Measurements from ENCODE around the gene RDH5. TPM values are rescaled to one million over a fixed set of nuclear protein-coding genes. Genes with fewer than 3 reads are reported as not detected.

RDH5 gene
- total RNA-seq, 1 experiment from 2014 or later: 5.7 TPM

DNA sequence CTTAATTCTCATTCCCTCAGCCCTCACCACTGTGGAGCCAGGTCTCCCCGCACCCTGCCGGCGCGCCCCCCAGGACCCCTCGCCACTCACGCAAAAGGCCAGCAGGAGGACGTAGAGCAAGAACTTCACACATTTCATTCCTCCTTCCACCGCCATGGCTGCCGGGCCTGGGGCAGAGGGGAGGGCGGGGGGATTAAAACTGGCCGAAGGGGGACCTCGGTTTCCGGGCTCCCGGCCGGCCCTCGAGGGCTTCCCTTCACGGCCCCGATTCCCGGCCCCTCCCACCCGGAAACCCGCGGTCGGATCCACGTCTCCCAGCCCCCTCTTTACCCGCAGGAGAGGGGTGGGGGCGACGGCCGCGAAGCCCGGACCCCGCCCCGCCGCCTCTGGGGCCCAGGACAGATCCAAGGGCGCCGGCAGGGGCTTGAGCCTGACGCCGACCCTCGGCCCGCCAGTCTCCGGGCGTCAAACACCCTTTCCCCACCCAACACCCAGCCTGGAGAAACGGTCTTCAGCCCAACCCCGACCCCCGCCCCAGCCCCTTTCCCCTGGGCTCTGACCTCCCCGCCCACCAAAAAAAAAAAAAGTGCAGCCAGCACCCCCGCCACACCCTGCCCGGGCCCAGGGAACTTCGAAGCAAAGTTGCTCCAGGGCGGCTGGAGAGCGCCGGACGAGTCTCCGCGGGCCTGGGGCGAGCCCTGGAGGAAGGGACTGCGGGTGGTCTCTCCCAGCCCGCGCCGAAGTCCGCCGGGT, 8.2 kb downstream of the RDH5 start:
- DNase-seq (ENCODE audit: low spot score): peak; percentile 45

DNA sequence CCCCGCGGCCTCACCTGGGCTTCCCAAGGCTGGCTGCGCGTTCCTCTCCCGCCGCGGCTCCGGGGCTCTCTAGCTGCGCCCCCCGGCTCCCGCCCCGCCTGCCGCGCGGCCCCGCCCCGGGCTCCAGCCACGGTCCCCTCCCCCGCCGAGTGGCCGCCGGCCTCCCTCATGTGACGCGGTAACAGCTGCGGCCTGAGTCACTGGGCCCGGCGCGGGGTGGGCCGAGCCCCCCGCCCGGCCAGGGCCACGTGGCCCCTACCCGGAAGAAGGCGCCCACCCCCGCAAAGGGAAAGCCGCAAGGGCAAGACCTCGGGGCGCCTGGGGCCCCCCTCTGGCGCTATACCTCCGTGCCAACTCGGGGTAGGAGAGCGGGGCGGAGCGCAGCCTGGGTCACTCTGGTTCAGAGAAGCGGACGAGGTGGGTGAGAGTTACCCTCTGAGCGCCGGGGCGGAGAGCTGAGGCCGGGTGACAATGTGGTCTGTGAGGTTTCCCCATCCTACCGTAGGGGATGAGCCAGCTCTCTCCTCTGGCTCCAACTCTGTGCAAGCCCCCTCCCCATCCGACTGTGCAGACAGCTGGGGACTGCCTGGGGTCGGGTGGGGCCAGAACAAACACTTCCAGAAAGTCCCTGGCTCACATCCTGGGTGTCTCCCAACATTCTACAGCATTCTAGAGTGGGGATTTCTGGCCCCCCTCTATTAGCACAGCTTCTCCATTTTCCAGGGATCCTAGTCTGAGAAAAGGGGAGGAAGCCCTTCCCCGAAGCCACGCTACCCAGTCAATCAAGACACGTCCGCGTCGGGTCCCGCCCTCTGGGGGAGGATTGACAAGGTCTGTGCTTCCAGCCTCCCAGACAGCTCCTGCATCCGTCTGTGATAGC, 9.0 kb downstream of the RDH5 start, which contains the start of gene CD63:
Gene CD63 (minus strand): TSS at position 71 of the 880 bp plus-strand sequence. CDS start 668 bp downstream, outside the sequence.
- DNase-seq (ENCODE audit: low spot score): peak; percentile 87

DNA sequence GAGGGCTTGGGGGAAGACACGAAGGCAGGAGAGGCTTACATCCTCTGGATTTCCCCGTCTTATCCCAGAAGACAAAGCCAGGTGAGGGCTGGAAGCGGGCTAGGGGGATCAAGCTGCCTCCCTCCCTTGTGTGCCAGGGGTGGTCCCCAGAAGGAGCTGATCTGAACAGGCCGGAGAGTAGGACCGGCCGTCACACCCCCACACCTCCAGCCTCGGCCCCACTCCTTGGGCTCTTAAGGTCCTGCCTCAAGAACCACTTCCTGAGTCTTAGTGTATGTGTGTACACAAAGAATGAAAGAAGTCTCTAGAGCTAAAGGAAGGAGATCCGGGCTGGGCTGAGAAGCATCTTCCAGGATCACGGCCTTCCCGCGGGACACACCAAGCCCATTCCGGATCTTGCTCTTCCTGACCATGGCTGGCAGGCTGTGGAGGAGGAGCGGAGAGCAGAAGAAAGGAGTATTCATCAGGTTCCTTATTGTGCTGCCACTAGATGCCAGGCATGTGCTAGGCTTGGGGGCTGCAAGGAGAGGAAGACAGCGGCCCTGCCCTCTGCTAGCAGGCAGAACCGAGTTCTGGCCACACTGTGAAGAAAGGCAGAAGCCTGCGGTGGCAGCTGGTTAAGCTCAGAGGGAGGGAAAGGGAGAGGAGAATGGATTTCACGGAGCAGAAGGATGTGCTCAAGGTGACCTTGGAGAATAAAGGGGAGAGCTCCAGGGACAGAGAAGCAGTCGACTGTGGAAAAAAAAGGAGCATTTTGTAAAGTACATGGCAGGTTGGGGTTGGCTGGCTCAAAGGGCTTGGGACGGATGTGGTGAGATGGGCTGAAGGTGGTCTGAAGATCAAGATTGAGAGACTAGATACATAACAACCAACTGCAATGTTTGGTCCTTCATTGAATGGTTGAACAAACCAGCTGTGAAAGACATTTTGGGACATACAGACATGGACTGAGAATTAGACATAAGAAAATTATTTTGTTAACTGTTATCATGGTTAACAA, 9.9 kb downstream of the RDH5 start:
- DNase-seq (ENCODE audit: low spot score): peak; percentile 60

DNA sequence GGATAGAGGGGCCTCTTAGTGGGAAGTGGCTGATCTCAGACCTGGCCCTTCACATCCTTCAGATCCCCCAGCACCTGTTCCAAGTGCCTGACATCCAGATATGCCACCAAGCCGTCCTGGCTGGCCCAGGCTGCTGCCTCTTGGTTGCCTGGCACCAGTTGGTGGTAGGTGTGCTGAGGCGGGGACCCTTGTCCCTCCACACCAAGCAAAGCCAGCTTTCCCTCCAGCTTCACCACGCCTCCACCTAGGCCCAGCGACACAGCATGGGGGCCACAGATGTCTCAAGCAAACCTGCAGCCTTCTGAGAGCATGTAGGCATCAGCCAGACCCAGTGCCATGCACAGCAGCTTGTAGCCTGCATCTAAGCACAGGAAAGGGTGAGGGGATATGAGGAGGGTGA, 12.1 kb downstream of the RDH5 start:
- no peak for DNase-seq (ENCODE audit: low spot score)

DNA sequence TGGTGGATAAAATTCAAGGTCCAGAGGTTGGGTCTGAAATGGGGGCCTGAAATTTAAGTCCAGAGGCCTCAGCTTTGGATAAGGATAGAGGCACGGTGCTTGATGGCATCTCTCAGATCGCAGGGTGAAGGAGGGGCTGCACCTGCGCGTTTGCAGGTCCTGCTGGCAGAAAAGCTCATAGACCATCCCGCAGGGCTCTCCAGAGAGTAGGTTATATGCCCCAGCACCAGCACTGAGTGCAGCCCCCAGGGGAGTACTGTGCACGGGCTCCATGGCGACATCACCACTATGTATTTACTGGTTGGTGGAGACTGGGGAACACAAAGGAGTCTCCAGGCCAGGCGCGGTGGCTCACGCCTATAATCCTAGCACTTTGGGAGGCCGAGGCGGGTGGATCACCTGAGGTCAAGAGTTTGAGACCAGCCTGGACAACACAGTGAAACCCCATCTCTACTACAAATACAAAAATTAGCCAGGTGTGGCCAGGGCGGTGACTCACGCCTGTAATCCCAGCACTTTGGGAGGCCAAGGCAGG, 12.9 kb downstream of the RDH5 start:
- no peak for DNase-seq (ENCODE audit: low spot score)

DNA sequence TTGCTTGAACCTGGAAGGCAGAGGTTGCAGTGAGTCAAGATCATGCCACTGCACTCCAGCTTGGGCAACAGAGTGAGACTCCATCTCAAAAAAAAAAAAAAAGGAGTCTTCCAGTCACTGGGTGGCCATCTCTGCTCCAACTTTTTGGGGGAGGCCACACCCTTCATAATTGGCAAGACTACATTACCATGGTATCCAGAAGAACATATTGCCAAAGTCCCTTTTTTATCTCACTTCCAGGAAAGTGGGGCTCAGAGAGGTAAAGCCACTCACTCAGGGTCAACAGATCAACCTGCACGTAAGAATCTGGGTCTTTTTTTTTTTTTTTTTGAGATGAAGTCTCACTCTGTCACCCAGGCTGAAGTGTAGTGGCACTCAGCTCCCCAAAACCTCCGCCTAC, 13.7 kb downstream of the RDH5 start:
- no peak for DNase-seq (ENCODE audit: low spot score)

DNA sequence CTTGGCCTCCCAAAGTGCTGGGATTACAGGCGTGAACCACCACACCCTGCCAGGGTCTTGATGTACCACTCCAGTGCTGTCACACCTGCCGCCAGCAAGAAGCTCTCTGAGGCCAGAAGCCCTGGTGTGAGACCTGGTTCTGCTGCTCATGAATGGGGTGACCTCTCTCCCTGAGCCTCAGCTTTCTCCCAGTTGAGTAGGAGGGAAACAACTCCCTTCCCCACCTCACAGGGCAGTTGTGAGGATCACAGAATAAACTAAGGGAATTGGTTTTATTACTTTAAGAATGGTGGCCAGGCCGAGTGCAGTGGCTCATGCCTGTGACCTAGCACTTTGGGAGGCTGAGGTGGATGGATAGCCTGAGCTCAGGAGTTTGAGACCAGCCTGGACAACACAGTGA, 14.4 kb downstream of the RDH5 start:
- no peak for DNase-seq (ENCODE audit: low spot score)

DNA sequence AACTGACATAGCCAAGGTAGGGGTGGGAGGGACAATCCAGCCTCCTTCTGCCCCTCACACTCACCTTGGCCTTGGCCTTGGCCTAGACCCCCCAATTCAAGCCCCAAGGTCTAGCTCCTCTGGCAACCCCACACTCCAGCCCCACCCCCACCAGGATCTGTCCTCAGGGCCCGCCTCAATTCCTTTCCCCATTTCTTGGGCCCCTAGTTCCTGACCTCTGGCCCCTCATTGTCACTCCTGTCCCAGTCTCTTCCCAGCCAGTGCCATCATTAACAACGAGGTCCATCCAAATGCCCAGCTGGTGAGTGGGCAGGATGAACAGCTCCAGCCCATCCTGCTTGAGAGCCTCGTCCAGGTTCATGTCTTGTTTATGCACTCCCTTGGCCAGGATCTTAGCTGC, 15.9 kb downstream of the RDH5 start:
- DNase-seq (ENCODE audit: low spot score): no peak

DNA sequence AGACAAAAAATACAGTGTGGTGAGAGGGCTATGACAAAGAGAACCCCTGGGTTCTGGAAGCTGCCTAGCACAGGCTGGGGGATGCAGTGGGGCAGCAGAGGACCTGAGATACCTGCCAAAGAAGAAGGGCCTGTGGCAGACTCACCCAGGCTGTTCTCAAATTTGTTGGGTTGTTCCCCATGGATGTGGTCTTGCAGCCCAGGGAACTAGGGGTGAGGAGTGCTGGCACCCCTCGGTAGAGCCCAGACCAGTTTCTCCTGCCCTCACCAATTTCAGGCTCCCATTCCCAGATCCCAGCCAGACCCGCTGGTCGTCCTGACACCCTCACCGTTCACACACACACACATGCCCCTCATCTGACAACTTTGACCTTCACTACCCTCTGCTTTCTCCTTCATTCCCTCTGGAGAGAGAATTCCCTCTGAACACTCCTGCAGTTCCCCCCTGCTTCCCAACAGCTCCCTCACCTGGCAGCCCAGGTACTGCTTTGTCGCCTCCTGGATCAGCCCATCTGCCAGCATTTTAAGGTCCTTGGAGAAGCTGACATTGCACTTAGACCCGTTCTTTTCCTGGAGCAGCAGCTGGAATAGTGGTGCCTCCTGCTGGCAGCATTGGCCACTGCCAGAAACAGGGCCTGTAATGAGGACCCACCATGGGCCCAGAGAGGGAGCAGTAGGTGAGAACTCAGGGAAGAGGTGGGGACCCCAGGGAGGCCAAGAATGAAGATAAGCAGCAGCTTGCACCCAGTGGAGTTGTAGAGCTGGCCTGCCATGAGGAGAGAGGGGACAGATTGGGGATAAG, 16.8 kb downstream of the RDH5 start:
- peak; percentile 93 for DNase-seq (ENCODE audit: low spot score)

DNA sequence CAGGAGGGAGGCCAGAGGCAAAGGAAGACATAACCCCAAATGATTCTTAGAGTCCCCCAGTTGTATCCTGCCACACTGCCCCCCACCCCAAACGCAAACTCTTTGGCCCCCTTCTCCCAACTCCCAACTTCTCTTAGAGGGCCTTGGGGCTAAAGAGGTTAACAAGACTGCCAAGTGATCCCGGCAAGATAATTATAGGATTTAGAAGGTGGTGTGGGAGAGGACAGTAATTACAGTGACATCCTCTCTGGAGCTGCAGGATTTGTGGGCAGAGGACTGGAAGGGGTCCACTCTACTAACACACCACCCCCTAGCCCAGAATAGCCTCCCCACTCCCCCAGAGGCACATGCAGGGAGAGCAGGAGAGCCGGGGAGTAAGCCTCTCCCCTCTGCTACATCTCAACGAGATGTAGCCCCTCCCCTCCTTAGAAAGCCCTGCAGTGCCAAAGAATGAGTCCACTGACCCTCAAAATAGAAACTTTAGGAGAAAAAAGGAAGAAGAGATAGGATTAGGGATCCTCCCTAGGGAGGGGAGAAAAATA, 17.5 kb downstream of the RDH5 start:
- no peak for DNase-seq (ENCODE audit: low spot score)

DNA sequence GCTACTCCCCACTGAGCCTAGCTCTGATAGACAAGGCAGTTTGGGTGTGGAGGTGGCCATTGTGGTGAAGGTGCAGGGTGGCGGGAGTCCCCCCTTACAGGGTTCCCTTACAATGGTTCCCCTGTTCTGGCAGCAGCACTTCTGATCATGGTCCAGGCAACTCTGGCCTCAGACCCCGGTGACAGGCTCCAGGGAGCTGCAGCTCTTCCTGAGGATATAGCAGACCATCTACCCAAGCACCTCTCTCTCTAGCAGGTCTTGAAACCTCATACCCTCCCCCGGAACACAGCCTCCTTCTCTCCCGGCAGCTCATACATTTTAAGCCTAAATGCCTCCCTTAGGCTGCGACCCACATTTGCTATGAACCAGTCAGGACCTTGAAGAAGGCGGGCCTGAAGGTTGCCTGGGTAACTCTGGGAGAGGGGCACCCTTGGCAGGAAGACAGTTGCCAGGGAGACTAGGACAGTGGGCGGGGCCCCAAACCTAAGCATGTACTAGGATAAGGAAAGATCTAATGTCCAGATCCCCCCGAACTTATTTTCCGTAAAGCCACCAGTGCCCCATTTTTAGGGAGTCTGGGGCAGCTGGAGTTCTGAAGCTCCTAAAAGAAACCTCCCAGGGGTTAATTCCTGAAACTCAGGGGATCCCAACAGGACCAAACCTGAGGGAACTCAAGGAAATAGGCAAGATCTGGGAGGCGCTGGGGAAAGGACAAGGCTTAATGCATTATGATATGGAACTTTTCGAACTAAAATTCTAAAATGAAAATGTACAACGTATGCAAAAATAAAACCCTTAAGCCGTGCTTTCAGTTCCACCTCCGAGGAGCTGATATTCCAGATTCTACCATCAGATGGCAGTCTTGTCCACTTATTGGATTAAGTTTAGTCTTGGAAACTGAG, 18.2 kb downstream of the RDH5 start:
- peak; percentile 96 for DNase-seq (ENCODE audit: low spot score)

DNA sequence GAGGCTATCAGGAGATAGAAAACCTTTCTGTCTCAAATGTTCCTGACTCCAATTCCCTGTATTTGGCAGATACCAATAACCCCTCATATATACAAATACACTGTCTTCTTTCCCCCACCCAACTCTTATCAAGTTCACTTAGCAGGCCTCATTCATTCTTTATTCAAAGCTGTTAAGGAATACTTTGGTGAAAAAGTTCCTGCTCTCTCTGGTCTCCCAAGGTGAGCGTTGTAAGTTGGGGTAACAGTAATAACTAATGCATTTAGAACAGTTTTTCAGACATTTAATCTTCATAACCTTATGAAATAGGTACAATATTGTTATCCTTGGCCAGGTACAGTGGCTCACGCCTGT, 18.8 kb downstream of the RDH5 start:
- DNase-seq (ENCODE audit: low spot score): no peak

DNA sequence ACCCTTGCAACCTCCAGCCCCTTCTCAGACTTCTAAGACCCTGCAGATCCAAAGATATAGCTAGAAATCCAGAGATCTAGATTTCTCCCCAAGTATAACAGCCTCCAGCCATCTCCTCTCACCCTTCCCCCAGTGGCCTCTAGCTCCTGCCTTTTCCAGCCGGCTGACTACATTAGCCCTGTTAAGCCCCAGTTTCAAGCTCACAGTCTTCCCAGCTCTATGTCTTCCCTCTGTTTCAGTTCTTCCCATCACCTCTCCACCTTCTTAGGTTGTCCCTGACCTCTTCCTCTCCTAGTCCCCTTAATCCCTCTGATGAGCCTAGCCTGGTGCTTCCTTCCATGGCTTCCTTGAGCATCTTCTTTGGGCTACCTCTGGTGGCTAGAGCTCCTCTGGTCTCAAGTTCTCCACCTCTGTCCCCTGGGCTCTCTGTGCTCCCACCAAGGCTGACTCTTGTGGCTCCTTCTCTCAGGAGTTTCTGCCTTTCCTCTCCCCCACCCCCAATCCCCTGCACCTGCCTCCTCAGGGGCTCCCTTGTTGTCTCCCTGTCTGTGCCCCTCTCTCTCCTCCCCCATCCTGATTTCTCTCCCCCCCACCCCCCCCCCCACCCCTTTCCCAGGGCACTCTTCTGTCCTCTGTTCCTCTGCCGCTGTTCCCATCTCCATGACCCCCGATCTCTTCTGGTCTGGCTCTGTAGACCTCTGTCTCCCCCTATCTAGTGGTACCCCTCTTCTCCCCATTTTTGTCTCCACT, 21.9 kb downstream of the RDH5 start:
- DNase-seq (ENCODE audit: low spot score): no peak

DNA sequence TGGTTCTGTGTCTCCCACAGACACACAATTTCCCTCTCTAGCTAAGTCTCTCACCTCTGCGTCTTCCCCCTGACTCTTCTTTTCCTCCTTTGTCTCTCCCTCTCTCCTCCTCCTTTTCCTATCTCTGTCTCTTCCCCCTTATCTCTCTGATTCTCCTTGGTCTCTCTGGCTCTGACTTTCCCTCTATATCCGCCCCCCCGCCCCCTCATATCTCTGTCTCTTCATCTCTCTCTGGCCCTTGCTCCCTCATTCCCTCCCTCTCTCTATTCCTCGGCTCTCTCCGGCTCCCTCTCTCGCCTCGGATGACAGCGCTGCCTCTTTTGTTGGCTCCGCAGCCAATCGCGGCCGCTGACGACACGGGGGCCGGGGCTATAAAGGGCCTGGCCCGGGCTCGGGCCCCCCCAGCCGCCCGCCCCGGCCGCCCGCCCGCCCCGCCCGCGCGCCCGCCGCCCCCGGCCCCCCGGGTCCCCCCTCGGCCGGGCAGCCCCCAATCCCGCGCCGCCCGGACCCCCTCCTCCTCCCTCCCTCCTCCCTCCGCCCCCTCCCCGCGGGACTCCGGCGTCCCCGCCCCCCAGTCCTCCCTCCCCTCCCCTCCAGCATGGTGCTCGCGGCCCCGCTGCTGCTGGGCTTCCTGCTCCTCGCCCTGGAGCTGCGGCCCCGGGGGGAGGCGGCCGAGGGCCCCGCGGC, 22.7 kb downstream of the RDH5 start, which contains the start of gene GDF11:
Gene GDF11 (plus strand): TSS at position 404 of the 687 bp plus-strand sequence. CDS start 195 bp downstream, at position 599.
- peak; percentile 48 for DNase-seq (ENCODE audit: low spot score)

DNA sequence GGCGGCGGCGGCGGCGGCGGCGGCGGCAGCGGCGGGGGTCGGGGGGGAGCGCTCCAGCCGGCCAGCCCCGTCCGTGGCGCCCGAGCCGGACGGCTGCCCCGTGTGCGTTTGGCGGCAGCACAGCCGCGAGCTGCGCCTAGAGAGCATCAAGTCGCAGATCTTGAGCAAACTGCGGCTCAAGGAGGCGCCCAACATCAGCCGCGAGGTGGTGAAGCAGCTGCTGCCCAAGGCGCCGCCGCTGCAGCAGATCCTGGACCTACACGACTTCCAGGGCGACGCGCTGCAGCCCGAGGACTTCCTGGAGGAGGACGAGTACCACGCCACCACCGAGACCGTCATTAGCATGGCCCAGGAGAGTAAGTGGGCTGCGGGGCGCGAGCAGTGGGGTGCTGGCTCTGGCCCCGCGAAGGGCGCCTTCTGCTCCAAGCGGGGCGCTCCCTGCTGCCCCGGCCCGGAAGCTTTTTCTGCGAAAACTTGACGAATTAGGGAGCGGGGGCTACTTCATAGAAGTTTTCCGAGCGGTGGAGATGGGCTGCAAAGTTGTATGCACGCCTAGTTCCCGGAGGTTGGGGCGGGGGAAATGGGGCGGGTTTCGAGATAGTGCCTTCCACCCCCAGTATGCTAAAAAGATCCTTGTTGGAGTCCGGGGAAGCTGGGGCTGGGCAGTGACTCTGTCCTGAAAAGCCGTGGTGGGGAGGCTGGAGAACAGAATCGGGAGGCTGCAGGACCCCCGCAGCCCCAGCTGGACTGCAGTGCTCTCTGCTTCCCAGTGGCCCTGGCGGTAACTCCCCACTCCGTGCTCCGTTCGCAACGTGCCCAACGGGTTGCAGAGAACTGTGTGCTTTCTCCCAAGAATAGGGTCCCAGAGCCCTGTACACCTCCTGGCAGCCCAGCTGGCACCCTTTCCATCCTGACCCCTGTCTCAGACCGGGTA, 23.5 kb downstream of the RDH5 start:
- DNase-seq (ENCODE audit: low spot score): peak; percentile 66

DNA sequence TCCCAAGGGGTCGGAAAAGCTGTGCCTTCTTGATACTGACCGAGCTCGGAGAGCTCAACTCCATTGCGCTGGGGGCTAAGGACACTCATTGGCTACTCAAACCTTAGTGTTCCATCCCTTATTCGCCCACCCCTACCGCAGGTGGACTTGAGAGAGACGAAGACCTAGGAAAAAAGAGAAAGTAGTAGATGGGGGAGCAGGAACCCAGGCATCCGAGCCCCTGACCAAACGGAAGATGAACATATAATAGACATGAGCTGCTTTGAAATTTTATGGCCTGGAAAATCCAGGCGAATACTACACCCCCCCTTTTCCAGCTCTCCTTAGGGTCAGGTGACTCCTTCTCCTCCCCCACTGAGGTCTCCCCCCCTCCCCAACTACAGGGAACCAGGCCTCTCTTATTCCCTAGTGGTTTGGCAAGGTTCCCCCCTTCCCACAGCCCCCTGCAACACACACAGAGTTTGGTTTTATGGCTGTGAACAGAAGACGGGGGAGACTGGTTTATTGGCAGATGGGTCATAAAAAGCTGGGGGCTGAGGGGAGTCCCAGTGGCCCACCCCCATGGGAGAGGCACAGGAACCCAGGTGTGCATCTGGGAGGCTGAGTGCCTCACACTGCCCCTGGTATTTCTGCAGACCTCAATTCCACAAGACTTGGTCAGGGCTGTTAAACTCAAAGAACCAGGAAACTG, 24.3 kb downstream of the RDH5 start:
- DNase-seq (ENCODE audit: low spot score): no peak

Data from HT-29 (cell line).